ENCODE data around the gene CCNL2. TPM values are rescaled to one million over a fixed set of nuclear protein-coding genes. Genes with fewer than 3 reads are reported as not detected.

CCNL2 gene
- total RNA-seq, 2 experiments from 2014 or later: 86.3 to 92.4 TPM

DNA sequence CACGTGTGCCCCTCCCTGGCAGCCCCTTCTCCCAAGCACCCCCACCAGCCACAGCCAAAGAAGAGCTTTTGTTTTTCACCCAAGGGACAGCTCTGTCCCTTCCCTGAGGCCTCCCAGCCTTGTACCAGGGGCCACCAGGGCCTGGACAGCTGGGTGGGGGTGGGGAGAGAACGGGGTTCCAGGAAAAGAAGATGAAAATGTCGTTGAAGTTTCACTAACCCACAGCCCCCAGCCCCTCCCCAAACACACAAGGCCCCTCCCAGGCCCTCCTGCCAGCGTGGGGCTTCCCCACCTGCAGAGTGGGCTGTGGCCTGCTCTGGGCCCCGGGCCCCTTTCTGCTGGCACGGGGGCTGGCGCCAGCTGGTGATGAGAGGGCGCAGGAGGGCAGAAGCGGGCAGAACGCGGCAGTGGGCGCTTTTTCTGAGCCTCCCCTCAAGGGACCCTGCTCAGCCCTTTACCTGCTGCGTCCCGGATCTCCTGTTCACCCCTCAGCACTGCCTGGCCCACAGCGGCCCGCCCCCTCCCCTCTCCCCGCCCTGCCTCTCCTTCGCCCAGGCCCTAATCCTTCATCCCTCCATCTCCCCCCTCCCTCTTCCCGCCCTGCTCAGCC, 27.5 kb upstream of the CCNL2 start:
- H3K27me3 Mint-ChIP-seq: peaks cover 28% of the 10 kb centered on the region
- H3K9me3 Mint-ChIP-seq: no peaks in the 10 kb centered on the region
- H3K4me3 Mint-ChIP-seq: no peak overlapping the region
- H3K4me1 Mint-ChIP-seq (ENCODE audit: low read depth): peaks cover 14% of the 10 kb centered on the region
- peak; percentile 40 for DNase-seq
- no peak overlapping the region for H3K27ac Mint-ChIP-seq
- ATAC-seq: peak; percentile 54
- POLR2A ChIA-PET: interaction anchor here (0.6 kb wide), 1 partner anchor 27 kb away, joined by 3 read pairs; no protein-coding TSS in a partner anchor
- TF ChIP-seq, protein P1, sequence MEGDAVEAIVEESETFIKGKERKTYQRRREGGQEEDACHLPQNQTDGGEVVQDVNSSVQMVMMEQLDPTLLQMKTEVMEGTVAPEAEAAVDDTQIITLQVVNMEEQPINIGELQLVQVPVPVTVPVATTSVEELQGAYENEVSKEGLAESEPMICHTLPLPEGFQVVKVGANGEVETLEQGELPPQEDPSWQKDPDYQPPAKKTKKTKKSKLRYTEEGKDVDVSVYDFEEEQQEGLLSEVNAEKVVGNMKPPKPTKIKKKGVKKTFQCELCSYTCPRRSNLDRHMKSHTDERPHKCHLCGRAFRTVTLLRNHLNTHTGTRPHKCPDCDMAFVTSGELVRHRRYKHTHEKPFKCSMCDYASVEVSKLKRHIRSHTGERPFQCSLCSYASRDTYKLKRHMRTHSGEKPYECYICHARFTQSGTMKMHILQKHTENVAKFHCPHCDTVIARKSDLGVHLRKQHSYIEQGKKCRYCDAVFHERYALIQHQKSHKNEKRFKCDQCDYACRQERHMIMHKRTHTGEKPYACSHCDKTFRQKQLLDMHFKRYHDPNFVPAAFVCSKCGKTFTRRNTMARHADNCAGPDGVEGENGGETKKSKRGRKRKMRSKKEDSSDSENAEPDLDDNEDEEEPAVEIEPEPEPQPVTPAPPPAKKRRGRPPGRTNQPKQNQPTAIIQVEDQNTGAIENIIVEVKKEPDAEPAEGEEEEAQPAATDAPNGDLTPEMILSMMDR (IDR thresholded peaks at IDR 0.05): no peak
- H3K36me3 Mint-ChIP-seq (ENCODE audit: low read depth): no peaks in the 10 kb centered on the region
- CTCF ChIA-PET: interaction anchor here (2.5 kb wide), 1 partner anchor 15 kb away, joined by 8 read pairs; no protein-coding TSS in a partner anchor
- intact Hi-C loops (cut with micrococcal nuclease): no loop called here

DNA sequence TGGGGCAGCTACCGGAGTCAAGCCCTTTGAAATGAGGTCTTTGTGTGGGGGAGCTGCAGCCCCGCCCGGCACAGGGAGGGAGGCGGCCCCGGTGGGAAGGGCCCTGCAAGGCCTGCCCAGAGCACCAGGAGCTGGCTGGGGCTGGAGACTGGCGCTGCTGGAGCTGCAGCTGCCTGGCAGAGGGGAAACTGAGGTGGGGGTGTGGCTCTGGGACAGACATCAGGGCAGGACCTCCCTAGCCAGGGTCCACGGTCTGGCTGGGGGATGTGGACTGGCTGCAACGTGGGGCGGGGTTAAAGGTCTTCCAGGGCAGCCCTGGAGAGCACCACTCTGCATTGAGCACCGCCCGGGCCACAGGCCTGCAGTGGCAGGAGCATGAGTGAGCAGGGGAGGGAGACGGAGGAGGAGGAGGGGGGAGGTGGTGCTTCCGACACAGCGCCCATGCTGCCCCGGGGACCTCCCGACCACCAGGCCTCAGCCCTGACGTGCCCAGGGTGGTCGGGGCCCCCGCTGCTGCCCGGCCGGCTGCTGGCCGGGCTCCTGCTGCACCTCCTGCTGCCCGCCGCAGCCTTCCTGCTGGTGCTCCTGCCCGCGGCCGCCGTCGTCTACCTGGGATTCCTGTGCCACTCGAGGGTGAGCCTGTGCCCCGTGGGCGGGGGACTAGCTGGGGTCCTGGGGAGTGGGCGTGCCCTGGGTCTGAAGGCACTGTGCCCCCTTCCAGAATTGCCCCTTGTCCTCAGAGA, 26.8 kb upstream of the CCNL2 start:
- H3K4me3 Mint-ChIP-seq: no peak overlapping the region
- H3K4me1 Mint-ChIP-seq (ENCODE audit: low read depth): peaks cover 14% of the 10 kb centered on the region
- no peaks in the 10 kb centered on the region for H3K36me3 Mint-ChIP-seq (ENCODE audit: low read depth)
- ChIA-PET CTCF (interaction anchor here (2.5 kb wide), 1 partner anchor 15 kb away, joined by 8 read pairs; no protein-coding TSS in a partner anchor), POLR2A (interaction anchor here (0.6 kb wide), 1 partner anchor 26 kb away, joined by 3 read pairs; no protein-coding TSS in a partner anchor)
- intact Hi-C loops (cut with micrococcal nuclease): no loop called here
- H3K27me3 Mint-ChIP-seq: peaks cover 26% of the 10 kb centered on the region
- no peak overlapping the region for H3K27ac Mint-ChIP-seq
- ATAC-seq (no peak), DNase-seq (no peak)
- no peaks in the 10 kb centered on the region for H3K9me3 Mint-ChIP-seq
- TF ChIP-seq, protein P1 (IDR thresholded peaks at IDR 0.05): no peak

DNA sequence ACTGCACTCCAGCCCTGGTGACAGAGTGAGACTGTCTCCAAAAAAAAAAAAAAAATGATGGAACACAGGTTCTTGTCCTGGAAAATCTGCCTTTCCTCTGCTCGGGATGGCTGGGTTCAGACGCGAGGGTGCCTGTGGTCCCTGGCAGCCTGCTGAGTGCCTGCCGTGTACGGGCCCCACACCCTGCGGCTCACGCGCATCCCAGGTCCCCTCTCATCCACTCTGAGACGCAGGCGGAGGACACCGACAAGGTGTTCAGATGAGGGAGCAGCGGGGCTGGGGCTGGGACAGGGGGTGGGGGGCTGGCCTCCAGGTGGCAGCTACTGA, 26.3 kb upstream of the CCNL2 start:
- intact Hi-C loops (cut with micrococcal nuclease): no loop called here
- H3K27ac Mint-ChIP-seq: no peak overlapping the region
- H3K9me3 Mint-ChIP-seq: no peaks in the 10 kb centered on the region
- CTCF ChIA-PET: interaction anchor here (2.5 kb wide), 1 partner anchor 16 kb away, joined by 8 read pairs; no protein-coding TSS in a partner anchor
- H3K27me3 Mint-ChIP-seq: peaks cover 28% of the 10 kb centered on the region
- H3K36me3 Mint-ChIP-seq (ENCODE audit: low read depth): no peaks in the 10 kb centered on the region
- DNase-seq: no peak
- POLR2A ChIA-PET: no interaction called here
- H3K4me3 Mint-ChIP-seq: no peak overlapping the region
- TF ChIP-seq, protein P1 (IDR thresholded peaks at IDR 0.05): no peak
- H3K4me1 Mint-ChIP-seq (ENCODE audit: low read depth): peaks cover 14% of the 10 kb centered on the region
- no peak for ATAC-seq

DNA sequence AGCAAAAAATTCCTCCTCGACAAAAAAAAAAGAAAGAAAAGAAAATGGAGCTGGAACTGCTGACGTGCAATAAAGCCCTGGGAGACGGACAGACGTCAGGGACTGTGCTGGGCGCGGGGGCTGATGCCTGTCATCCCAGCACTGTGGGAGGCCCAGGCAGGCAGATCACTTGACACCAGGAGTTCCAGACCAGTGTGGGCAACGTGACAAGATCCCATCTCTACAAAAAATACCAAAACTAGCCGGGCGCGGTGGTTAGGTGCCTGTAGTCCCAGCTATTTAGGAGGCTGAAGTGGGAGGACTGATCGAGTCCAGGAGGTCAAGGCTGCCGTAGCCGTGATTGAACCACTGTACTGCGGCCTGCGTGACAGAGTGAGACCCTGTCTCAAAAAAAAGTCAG, 25.6 kb upstream of the CCNL2 start:
- H3K9me3 Mint-ChIP-seq: no peaks in the 10 kb centered on the region
- peaks cover 24% of the 10 kb centered on the region for H3K27me3 Mint-ChIP-seq
- H3K4me1 Mint-ChIP-seq (ENCODE audit: low read depth): peaks cover 14% of the 10 kb centered on the region
- CTCF ChIA-PET: interaction anchor here (2.5 kb wide), 1 partner anchor 16 kb away, joined by 8 read pairs; no protein-coding TSS in a partner anchor
- ATAC-seq (no peak), DNase-seq (no peak)
- TF ChIP-seq, protein P1 (IDR thresholded peaks at IDR 0.05): no peak
- intact Hi-C loops (cut with micrococcal nuclease): no loop called here
- POLR2A ChIA-PET: no interaction called here
- no peaks in the 10 kb centered on the region for H3K36me3 Mint-ChIP-seq (ENCODE audit: low read depth)
- H3K27ac Mint-ChIP-seq: no peak overlapping the region
- no peak overlapping the region for H3K4me3 Mint-ChIP-seq

DNA sequence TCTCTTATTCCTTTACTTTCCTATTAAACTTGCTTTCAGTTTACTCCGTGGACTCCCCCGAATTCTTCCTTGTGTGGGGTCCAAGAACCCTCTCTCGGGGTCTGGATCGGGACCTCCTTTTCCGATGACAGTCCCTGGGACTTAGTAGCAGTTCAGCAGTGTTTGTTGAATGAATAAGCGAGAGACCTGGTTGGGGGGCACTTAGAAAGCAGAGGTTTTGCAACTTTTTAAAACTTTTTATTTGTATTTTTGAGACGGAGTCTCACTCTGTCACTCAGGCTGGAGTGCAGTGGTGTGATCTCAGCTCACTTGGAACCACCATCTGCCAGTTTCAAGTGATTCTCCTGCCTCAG, 24.1 kb upstream of the CCNL2 start:
- TF ChIP-seq, protein P1 (IDR thresholded peaks at IDR 0.05): no peak
- Mint-ChIP-seq H3K9me3 (no peaks in the 10 kb centered on the region), H3K4me1 (ENCODE audit: low read depth) (peaks cover 13% of the 10 kb centered on the region), H3K27ac (no peak overlapping the region), H3K36me3 (ENCODE audit: low read depth) (no peaks in the 10 kb centered on the region), H3K4me3 (no peak overlapping the region), H3K27me3 (peaks cover 20% of the 10 kb centered on the region)
- intact Hi-C loops (cut with micrococcal nuclease): no loop called here
- ChIA-PET POLR2A (no interaction called here), CTCF (interaction anchor here (2.2 kb wide), 1 partner anchor 18 kb away, joined by 8 read pairs; no protein-coding TSS in a partner anchor)
- no peak for DNase-seq
- no peak for ATAC-seq

Measured in activated CD8-positive, alpha-beta T cell treated with anti-CD3 and anti-CD28 coated beads for 36 hours (primary cell).